Activated T-helper 2 cell treated with anti-CD3 and anti-CD28 coated beads, Interferon-gamma antibody, Interleukin-2, Interleukin-4, amounts not matched to agents 10 μg/mL and 5 μg/mL and 100 μg/mL, durations not matched to agents 14 hours and 24 hours and 36 hours (primary cell): Measurements from ENCODE around the gene TM9SF4. TPM values are rescaled to one million over a fixed set of nuclear protein-coding genes. Genes with fewer than 3 reads are reported as not detected.

Experiments
- DNase-seq: peaks from one replicate; pipeline ENCODE4 v3.0.0; 2021; ENCODE audit warnings: low spot score
- H3K27ac Mint-ChIP-seq: one replicate; pipeline ENCODE4 v1.8.0; 2021; ENCODE audit warnings: mixed read lengths
- H3K27me3 Mint-ChIP-seq: one replicate; pipeline ENCODE4 v1.8.0; 2021; ENCODE audit warnings: low read depth, mixed read lengths
- H3K36me3 Mint-ChIP-seq: one replicate; pipeline ENCODE4 v1.8.0; 2021; ENCODE audit warnings: low read depth, mixed read lengths
- H3K4me1 Mint-ChIP-seq: one replicate; pipeline ENCODE4 v1.8.0; 2021; ENCODE audit warnings: low read depth, mixed read lengths
- H3K4me3 Mint-ChIP-seq: one replicate; pipeline ENCODE4 v1.8.0; 2021; ENCODE audit warnings: low read depth, mild to moderate bottlenecking, moderate library complexity, mixed read lengths
- H3K9me3 Mint-ChIP-seq: one replicate; pipeline ENCODE4 v1.8.0; 2021; ENCODE audit warnings: mixed read lengths
- intact Hi-C: fragments of 100-400 bp; cut with micrococcal nuclease; formaldehyde crosslinking; loops from one replicate; pipeline ENCODE4 v1.15.1; 2023
- total RNA-seq: library from RNA; stranded (reverse); gene quantifications from 2 replicates; pipeline ENCODE4 v1.2.3, GENCODE V29; 2022

TM9SF4 gene
- total RNA-seq, 1 donor from 2014 or later = 47.7 TPM

DNA sequence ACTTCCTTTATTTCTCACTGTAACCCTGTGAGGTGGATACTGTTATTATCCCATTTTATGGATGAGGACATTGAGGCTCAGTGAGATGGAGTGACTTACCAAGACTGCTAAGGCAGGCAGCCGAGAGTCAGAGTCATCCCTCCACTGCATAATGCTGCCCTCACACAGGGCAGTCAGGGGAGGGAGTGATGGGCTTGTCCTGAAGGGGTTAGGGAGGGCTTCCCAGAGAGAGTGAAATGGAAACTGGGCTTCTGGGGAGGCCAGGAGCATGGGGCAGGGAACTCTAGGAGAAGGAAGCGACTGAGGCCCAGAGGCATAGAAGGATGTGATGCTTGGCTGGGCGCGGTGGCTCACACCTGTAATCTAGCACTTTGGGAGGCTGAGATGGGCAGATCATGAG, 31.1 kb downstream of the TM9SF4 start:
- intact Hi-C loops = no loop called here
- Mint-ChIP-seq H3K4me3 (no peak overlapping the region), H3K9me3 (no peaks in the 10 kb centered on the region), H3K27me3 (no peaks in the 10 kb centered on the region), H3K27ac (no peak overlapping the region), H3K36me3 (peaks cover 72% of the 10 kb centered on the region), H3K4me1 (no peaks in the 10 kb centered on the region)
- DNase-seq = no peak

DNA sequence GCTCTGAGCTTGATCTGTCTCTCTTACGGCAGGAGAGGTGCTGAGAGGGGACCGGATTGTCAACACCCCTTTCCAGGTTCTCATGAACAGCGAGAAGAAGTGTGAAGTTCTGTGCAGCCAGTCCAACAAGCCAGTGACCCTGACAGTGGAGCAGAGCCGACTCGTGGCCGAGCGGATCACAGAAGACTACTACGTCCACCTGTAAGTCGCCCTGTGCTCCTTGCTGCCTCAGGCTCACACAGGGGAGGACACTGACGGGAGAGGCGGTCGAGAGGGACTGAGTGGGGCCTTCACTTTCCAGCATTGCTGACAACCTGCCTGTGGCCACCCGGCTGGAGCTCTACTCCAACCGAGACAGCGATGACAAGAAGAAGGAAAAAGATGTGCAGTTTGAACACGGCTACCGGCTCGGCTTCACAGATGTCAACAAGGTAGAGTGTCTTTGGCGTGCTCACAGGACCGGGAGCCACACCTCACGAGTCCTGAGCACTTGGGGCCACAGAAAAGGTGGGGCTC, 32.0 kb downstream of the TM9SF4 start:
- Mint-ChIP-seq H3K4me1 (no peaks in the 10 kb centered on the region), H3K36me3 (peaks cover 77% of the 10 kb centered on the region), H3K27ac (no peak overlapping the region), H3K4me3 (no peak overlapping the region), H3K9me3 (no peaks in the 10 kb centered on the region), H3K27me3 (no peaks in the 10 kb centered on the region)
- no peak for DNase-seq
- intact Hi-C loops = no loop called here

- DNase-seq = no peak
- Mint-ChIP-seq H3K36me3 (peaks cover 79% of the 10 kb centered on the region), H3K27me3 (no peaks in the 10 kb centered on the region), H3K27ac (no peak overlapping the region), H3K4me3 (no peak overlapping the region), H3K4me1 (no peaks in the 10 kb centered on the region), H3K9me3 (no peaks in the 10 kb centered on the region)
- intact Hi-C loops = no loop called here
These were observed 32.6 kb downstream of the TM9SF4 start for GRCh38 chr20:32142088-32142487.

- H3K27me3 Mint-ChIP-seq = no peaks in the 10 kb centered on the region
- H3K27ac Mint-ChIP-seq = no peak overlapping the region
- intact Hi-C loops = no loop called here
- no peaks in the 10 kb centered on the region for H3K9me3 Mint-ChIP-seq
- DNase-seq = no peak
- no peak overlapping the region for H3K4me3 Mint-ChIP-seq
- H3K36me3 Mint-ChIP-seq = peaks cover 77% of the 10 kb centered on the region
- no peaks in the 10 kb centered on the region for H3K4me1 Mint-ChIP-seq
These were observed 33.5 kb downstream of the TM9SF4 start for GRCh38 chr20:32142991-32143390.

GRCh38 chr20:32144898-32145662, 35.6 kb downstream of the TM9SF4 start:
- peaks cover 78% of the 10 kb centered on the region for H3K36me3 Mint-ChIP-seq

GRCh38 chr20:32149566-32150170, 40.2 kb downstream of the TM9SF4 start:
- intact Hi-C loops = no loop called here
- no peaks in the 10 kb centered on the region for H3K9me3 Mint-ChIP-seq
- no peaks in the 10 kb centered on the region for H3K4me1 Mint-ChIP-seq
- H3K27ac Mint-ChIP-seq = no peak overlapping the region
- DNase-seq = no peak
- H3K36me3 Mint-ChIP-seq = peaks cover 63% of the 10 kb centered on the region
- no peaks in the 10 kb centered on the region for H3K27me3 Mint-ChIP-seq
- H3K4me3 Mint-ChIP-seq = no peak overlapping the region

More at GRCh38 chr20:32144898-32145662, 35.6 kb downstream of the TM9SF4 start:
- no peak for DNase-seq
- intact Hi-C loops = no loop called here
- Mint-ChIP-seq H3K9me3 (no peaks in the 10 kb centered on the region), H3K27ac (peak overlapping the region; percentile 44), H3K27me3 (no peaks in the 10 kb centered on the region), H3K4me1 (no peaks in the 10 kb centered on the region), H3K4me3 (no peak overlapping the region)

DNA sequence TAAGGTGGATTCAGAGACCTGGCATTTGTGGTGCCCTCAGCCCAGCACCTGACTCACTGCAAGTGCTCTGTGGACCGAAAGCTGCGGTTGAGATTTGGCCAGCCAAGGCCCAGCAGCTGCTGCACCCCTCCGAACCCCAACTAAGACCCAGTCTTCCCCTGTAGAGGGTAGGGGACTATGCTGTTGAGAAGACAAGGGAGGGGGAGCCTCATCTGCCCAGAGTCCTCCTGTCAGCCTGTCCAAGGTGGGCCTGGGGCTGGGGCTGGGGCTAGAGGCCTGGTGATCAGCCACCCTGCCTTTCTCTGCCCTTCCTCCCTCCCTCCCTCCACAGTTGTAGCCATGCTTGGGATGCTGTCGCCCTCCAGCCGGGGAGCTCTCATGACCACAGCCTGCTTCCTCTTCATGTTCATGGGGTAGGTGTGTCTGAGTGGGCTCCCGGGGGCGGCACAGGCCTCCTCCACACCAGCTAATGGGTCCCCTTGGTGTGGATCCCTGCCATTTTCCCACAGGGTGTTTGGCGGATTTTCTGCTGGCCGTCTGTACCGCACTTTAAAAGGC, 40.9 kb downstream of the TM9SF4 start:
- intact Hi-C loops = no loop called here
- H3K4me1 Mint-ChIP-seq = peaks cover 3% of the 10 kb centered on the region
- H3K36me3 Mint-ChIP-seq = peaks cover 63% of the 10 kb centered on the region
- no peak for DNase-seq
- H3K27me3 Mint-ChIP-seq = no peaks in the 10 kb centered on the region
- H3K27ac Mint-ChIP-seq = no peak overlapping the region
- H3K4me3 Mint-ChIP-seq = no peak overlapping the region
- no peaks in the 10 kb centered on the region for H3K9me3 Mint-ChIP-seq

DNA sequence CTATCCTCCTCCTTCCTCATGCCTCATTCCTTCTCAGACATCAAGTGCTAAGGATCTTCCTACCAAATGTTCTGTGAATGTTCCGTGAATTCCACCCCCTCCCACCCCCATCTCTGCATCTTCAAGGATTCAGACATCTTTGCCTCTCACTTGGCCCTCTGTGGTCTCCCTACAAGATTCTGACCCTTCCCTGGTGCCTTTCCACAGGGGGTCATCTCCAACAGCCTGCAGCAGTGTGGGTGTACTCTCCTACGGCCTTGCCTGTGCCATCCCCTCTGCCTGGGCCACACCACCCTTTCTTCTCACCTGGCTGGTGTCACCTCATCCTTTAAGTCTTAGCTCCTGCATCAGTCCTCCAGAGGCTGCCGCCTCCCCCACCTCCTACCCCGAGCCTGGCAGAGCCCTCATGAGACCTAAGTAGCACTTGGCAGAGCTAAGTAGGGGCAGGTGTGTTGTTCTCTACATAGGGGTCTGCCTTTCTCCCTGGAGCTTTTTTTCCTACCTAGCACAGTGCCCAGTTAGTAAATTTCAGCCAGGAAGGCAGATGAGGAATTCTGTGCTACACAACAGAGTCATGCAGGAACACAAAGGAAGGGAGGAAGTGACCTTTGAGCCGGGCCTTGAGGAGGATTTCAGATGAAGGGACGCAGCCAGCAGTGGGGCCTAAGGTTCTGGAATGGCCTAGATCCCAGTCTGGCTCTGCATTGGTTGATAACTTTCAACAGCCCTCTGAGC, 43.1 kb downstream of the TM9SF4 start:
- H3K9me3 Mint-ChIP-seq = no peaks in the 10 kb centered on the region
- intact Hi-C loops = no loop called here
- H3K36me3 Mint-ChIP-seq = peaks cover 50% of the 10 kb centered on the region
- peaks cover 3% of the 10 kb centered on the region for H3K4me1 Mint-ChIP-seq
- no peaks in the 10 kb centered on the region for H3K27me3 Mint-ChIP-seq
- no peak for DNase-seq
- no peak overlapping the region for H3K4me3 Mint-ChIP-seq
- peak overlapping the region; percentile 17 for H3K27ac Mint-ChIP-seq

DNA sequence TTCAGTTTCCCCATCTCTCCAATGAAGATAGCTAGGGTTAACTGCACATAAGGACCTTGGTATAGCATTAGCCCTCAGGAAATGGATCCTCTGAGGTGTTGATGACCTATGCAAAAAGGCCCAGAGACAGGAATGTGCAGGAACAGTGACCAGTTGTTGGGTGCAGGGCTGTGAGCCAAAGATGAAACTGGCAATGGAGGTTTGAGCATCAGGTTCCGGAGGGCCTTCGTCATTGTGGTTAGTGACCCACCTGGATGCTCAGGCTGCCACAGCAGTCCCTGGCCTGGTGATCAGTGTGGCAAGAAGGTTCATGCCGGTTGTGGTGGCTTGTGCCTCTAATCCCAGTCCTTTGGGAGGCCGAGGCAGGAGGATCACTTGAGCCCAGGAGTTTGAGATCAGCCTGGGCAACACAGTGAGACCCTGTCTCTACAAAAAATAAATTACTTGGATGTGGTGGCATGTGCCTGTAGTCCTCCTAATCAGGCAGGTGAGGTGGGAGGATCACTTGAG, 43.7 kb downstream of the TM9SF4 start:
- H3K27me3 Mint-ChIP-seq = no peaks in the 10 kb centered on the region
- peaks cover 54% of the 10 kb centered on the region for H3K36me3 Mint-ChIP-seq
- H3K4me3 Mint-ChIP-seq = no peak overlapping the region
- no peaks in the 10 kb centered on the region for H3K9me3 Mint-ChIP-seq
- peaks cover 3% of the 10 kb centered on the region for H3K4me1 Mint-ChIP-seq
- intact Hi-C loops = no loop called here
- no peak overlapping the region for H3K27ac Mint-ChIP-seq
- DNase-seq = no peak

GRCh38 chr20:32153771-32154170, 44.3 kb downstream of the TM9SF4 start:
- peaks cover 3% of the 10 kb centered on the region for H3K4me1 Mint-ChIP-seq
- H3K9me3 Mint-ChIP-seq = no peaks in the 10 kb centered on the region
- H3K36me3 Mint-ChIP-seq = peaks cover 55% of the 10 kb centered on the region
- DNase-seq = no peak
- no peaks in the 10 kb centered on the region for H3K27me3 Mint-ChIP-seq
- no peak overlapping the region for H3K27ac Mint-ChIP-seq
- intact Hi-C loops = no loop called here
- no peak overlapping the region for H3K4me3 Mint-ChIP-seq

DNA sequence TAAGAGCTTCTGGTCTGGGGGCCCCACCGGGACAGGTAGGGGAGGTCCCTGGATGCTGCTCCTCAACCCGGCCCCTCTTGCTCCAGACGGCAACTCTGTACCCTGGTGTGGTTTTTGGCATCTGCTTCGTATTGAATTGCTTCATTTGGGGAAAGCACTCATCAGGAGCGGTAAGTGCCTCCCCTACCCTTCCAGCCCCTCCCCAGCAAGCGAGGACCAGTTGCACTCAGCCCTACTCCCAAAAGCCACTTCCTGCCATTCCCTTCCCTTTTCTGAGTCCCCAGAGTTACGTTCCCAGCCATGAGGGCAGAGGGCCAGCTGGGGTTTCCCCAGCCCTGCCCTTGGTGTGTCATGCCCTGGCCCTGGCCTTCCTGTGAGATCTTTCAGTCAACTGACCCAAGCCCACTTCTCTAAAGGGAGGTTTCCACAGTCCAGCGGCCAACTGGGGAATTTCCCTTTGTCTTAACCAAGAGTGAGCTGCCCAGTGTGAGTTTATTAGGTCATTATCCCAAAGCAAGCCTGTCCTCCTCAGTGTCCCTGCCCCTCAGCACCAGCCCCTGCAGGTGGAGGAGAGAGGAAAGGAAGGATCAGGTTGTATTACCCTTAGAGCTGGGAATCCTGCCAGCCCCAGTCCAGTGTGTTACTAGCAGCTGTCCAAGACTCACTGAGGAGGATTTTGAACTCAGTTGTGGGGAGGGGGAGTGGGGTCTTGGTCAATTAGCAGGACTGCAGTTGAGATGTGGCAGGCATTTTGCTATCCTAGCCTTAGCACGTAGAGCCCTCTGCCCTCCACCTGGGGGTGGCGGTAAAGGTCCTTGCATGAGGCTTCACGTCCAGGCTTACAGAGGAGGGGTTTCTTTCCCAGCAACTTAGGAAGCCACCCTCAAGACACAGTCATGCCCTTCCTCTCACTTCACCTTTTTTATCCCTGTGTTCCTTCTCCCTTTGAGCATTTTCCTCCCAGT, 45.8 kb downstream of the TM9SF4 start:
- Mint-ChIP-seq H3K27me3 (no peaks in the 10 kb centered on the region), H3K4me1 (peaks cover 3% of the 10 kb centered on the region), H3K36me3 (peaks cover 57% of the 10 kb centered on the region), H3K9me3 (no peaks in the 10 kb centered on the region), H3K27ac (peak overlapping the region; percentile 63), H3K4me3 (no peak overlapping the region)
- intact Hi-C loops = no loop called here
- DNase-seq = no peak

DNA sequence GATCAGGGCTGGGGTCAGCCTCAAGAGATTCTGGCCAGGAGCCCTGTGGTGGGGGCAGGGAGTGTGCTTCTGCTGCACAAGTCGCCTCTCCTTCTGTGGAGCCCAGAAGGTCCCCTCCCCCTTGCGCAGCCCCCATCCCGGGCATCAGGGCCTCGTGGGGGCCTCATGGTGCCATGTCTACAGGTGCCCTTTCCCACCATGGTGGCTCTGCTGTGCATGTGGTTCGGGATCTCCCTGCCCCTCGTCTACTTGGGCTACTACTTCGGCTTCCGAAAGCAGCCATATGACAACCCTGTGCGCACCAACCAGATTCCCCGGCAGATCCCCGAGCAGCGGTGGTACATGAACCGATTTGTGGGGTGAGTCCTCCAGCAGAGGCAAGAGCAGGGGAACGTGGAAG, 48.1 kb downstream of the TM9SF4 start:
- H3K9me3 Mint-ChIP-seq = no peaks in the 10 kb centered on the region
- H3K4me3 Mint-ChIP-seq = no peak overlapping the region
- no peak for DNase-seq
- peaks cover 3% of the 10 kb centered on the region for H3K4me1 Mint-ChIP-seq
- peaks cover 60% of the 10 kb centered on the region for H3K36me3 Mint-ChIP-seq
- no peak overlapping the region for H3K27ac Mint-ChIP-seq
- intact Hi-C loops = no loop called here
- H3K27me3 Mint-ChIP-seq = no peaks in the 10 kb centered on the region
